Measurements from ENCODE around the gene PANX2. TPM values are rescaled to one million over a fixed set of nuclear protein-coding genes. Genes with fewer than 3 reads are reported as not detected.
"Not testable (repeated sequence)": the region's sequence is repeated elsewhere in the genome, so short reads cannot be mapped to it uniquely, and the experiment has no call there.

Gene PANX2
- total and polyA plus RNA-seq, 4 donors = 0.62 to 1.4 (median 1.1) TPM

DNA sequence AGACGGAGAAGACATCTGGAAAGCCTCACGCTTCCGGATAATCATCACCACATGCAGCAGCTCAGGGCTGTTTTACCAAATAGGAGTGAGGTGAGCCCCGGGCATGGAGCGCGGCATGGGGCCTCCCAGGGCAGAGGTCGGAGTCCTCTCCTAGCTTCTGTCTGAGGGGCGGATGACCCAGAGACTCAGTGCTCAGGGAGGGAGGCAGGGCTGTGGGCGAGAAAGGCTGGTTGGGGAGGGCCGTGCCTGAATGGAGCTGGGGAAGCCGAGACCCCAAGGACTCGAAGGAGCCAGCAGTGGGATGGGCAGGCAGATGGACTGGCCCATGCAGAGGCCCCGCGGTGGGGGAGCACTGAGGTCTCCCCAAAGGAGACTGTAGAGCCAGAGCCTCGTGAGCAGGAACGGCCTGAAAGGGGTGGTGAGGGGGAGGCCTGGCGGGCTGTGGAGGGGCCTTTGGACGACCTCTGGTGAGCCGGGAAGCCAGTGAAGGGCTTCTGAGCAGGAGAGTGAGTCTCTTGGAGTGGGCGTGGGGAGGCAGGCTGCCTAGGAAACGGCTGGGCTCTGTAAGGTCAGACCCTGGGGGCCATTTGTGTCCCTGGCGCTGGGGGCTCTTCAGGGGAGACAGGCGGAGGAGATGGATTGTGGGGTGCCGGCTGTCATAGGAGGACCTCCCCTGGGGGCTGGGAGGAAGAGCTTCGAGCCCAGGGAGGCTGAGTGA, 24.7 kb upstream of the PANX2 start:
- Histone ChIP-seq H3K4me1 (ENCODE audit: control insufficient read depth in 1 of 2, insufficient read depth in 2 of 2, low read length in 2 of 2) (no peaks in the 10 kb centered on the region), H3K4me3 (ENCODE audit: low read length in 2 of 2) (no peak overlapping the region), H3K27ac (ENCODE audit: low read depth in 1 of 2, low read length in 2 of 2) (no peak overlapping the region), H3K36me3 (ENCODE audit: control insufficient read depth in 1 of 2, insufficient read depth in 2 of 2, low read length in 1 of 2) (no peaks in the 10 kb centered on the region), H3K9me3 (ENCODE audit: control insufficient read depth, low read length) (no peaks in the 10 kb centered on the region), H3K27me3 (ENCODE audit: control insufficient read depth in 1 of 2, insufficient read depth in 2 of 2, low read length in 1 of 2) (no peaks in the 10 kb centered on the region)
- DNase-seq = no peak
- intact Hi-C loops (cut with DNase I) = no loop called here
- whole genome bisulfite sequencing, 2 donors = 80 to 87% methylated on average over 25 of the region's 25 CpGs
- peak; percentile 30 for ATAC-seq (ENCODE audit: low FRiP score)

DNA sequence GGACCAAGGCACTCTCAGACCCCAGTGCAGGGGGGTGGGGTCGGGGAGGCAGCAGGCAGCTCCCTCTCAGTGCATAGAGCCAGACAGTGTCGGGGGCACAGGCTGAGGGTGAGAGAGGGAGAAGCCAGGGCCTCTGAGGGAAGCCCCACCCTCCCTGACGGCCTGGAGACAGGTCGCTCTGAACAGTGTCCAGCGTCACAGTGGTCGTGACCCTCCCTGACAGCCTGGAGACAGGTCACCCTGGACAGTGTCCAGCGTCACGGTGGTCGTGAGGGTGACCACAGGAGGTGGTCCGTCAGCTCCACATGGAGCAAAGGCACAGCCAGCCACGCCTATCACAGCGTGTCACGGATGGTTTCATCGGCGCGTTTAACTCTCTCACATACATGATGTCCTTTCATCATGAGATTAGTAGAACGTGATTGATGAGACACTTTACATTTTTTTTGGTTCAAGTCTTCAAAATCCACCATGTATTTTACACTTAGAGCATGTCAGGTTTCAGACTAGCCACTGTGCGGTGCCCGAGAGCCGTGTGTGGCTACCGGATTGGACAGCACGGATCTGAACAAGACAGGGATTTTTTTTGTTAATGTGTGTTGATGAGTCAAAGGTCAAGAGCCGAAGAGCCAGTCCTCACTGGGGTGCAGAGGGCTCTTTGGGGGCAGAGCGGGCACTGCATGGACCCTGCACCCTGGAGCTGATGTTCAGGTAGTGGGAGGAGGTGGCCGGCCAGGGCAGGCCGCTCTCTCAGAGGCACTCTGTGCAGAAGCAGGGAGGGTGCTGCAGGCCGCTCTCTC, 23.9 kb upstream of the PANX2 start:
- intact Hi-C loops (cut with DNase I) = no loop called here
- Histone ChIP-seq H3K9me3 (ENCODE audit: control insufficient read depth, low read length) (no peaks in the 10 kb centered on the region), H3K4me3 (ENCODE audit: low read length in 2 of 2) (no peak overlapping the region), H3K36me3 (ENCODE audit: control insufficient read depth in 1 of 2, insufficient read depth in 2 of 2, low read length in 1 of 2) (no peaks in the 10 kb centered on the region), H3K27ac (ENCODE audit: low read depth in 1 of 2, low read length in 2 of 2) (no peak overlapping the region), H3K27me3 (ENCODE audit: control insufficient read depth in 1 of 2, insufficient read depth in 2 of 2, low read length in 1 of 2) (no peaks in the 10 kb centered on the region), H3K4me1 (ENCODE audit: control insufficient read depth in 1 of 2, insufficient read depth in 2 of 2, low read length in 2 of 2) (no peaks in the 10 kb centered on the region)
- WGBS, 2 donors = 56 to 58% methylated on average over 27 of the region's 27 CpGs
- DNase-seq = peak in 1 of 2 donors; percentile 86
- ATAC-seq (ENCODE audit: low FRiP score) = peak; percentile 52

DNA sequence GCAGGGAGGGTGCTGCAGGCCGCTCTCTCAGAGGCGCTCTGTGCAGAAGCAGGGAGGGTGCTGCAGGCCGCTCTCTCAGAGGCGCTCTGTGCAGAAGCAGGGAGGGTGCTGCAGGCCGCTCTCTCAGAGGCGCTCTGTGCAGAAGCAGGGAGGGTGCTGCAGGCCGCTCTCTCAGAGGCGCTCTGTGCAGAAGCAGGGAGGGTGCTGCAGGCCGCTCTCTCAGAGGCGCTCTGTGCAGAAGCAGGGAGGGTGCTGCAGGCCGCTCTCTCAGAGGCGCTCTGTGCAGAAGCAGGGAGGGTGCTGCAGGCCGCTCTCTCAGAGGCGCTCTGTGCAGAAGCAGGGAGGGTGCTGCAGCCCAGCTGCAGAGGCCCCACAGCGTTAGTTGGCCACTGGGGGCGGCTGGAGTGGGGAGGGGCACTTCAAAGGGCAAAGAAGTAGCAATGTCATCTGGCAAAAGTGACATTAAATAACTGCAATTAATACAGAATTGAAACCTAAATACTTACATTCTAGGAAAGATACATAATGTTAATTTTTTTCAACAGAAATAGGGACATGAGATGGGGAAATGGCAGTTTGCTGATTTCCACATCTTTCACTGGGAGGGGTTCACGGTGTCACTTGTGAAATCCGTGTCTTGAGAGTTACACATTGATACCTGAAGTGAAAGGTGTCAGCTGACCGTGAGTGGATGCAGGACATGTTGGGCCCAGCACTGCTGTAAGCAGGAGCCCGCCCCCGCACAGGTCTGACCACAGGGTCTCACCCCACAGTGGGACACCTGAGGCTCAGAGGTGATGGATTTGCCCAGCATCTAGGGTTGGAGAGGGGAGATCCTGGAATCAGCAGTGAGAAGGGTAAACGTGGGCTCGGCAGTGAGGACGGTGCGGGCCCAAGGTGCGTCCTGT, 23.0 kb upstream of the PANX2 start:
- WGBS, 2 donors = 89 to 90% methylated on average over 13 to 16 of the region's 26 CpGs
- H3K27ac ChIP-seq (ENCODE audit: low read depth in 1 of 2, low read length in 2 of 2); intact Hi-C loops (cut with DNase I); H3K4me1 ChIP-seq (ENCODE audit: control insufficient read depth in 1 of 2, insufficient read depth in 2 of 2, low read length in 2 of 2); DNase-seq; H3K4me3 ChIP-seq (ENCODE audit: low read length in 2 of 2); H3K36me3 ChIP-seq (ENCODE audit: control insufficient read depth in 1 of 2, insufficient read depth in 2 of 2, low read length in 1 of 2); ATAC-seq (ENCODE audit: low FRiP score); H3K27me3 ChIP-seq (ENCODE audit: control insufficient read depth in 1 of 2, insufficient read depth in 2 of 2, low read length in 1 of 2); H3K9me3 ChIP-seq (ENCODE audit: control insufficient read depth, low read length): not testable (repeated sequence)

DNA sequence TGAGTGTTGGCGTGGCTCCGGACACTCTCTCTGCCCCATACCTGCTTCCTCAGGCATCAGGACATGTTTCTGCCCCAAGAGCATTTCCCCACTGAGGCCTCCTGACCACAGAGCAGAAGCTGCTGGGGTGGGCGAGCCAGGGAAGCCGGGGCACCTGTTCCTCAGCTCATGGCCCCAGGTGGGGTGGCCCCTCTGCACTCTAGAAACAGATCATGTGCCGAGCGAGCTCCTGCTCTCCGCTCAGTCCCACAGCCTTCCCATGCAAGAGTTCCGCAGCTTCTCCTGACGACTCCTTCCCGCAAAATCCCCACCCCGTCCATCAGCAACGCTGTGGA, 22.4 kb upstream of the PANX2 start:
- no peak for ATAC-seq (ENCODE audit: low FRiP score)

DNA sequence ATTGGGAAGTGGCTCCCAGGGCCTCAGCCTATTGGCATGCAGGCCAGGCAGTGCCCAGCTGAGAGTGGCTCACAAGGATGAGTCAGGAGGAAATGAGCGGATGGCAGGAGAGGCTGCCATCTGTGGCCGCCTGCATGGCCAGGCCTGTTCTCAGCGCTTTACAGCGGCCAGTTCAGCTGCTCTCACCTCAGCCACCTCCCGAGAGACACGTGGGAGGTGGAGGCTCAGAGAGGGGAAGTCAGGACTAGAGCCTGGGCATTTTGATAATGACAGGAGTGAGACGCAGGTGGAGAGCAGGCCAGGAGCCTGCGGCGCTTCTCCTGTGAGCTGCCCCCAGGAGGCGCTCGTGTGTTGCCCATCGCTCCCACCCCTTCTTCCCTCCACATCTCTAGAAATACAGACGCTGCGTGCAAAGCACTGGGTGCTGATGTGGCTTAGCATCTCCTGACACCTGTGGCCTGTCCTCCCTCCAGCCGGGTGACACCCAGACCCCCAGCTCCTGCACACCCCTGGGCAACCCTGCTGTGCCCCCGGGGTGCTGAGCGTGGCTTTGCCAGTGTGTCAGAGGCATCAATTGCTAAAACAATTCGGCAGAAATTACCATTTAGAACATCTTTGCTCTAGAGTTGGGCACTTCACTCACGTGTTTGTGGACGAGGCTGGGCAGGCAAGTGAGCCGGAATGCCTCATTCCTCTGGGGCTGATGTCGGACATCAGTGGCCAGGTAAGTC, 21.4 kb upstream of the PANX2 start:
- Histone ChIP-seq H3K4me3 (ENCODE audit: low read length in 2 of 2) (no peak overlapping the region), H3K27ac (ENCODE audit: low read depth in 1 of 2, low read length in 2 of 2) (no peak overlapping the region), H3K36me3 (ENCODE audit: control insufficient read depth in 1 of 2, insufficient read depth in 2 of 2, low read length in 1 of 2) (no peaks in the 10 kb centered on the region), H3K4me1 (ENCODE audit: control insufficient read depth in 1 of 2, insufficient read depth in 2 of 2, low read length in 2 of 2) (no peaks in the 10 kb centered on the region), H3K27me3 (ENCODE audit: control insufficient read depth in 1 of 2, insufficient read depth in 2 of 2, low read length in 1 of 2) (no peaks in the 10 kb centered on the region), H3K9me3 (ENCODE audit: control insufficient read depth, low read length) (no peaks in the 10 kb centered on the region)
- 75 to 77% methylated on average over 21 to 22 of the region's 22 CpGs for WGBS, 2 donors
- DNase-seq (no peak), ATAC-seq (ENCODE audit: low FRiP score) (peak; percentile 30)
- intact Hi-C loops (cut with DNase I) = no loop called here

More for the DNA sequence above, 22.4 kb upstream of the PANX2 start:
- no peak for DNase-seq
- H3K9me3 ChIP-seq (ENCODE audit: control insufficient read depth, low read length) = no peaks in the 10 kb centered on the region
- no peaks in the 10 kb centered on the region for H3K4me1 ChIP-seq (ENCODE audit: control insufficient read depth in 1 of 2, insufficient read depth in 2 of 2, low read length in 2 of 2)
- H3K4me3 ChIP-seq (ENCODE audit: low read length in 2 of 2) = no peak overlapping the region
- intact Hi-C loops (cut with DNase I) = no loop called here
- no peaks in the 10 kb centered on the region for H3K27me3 ChIP-seq (ENCODE audit: control insufficient read depth in 1 of 2, insufficient read depth in 2 of 2, low read length in 1 of 2)
- no peak overlapping the region for H3K27ac ChIP-seq (ENCODE audit: low read depth in 1 of 2, low read length in 2 of 2)
- no peaks in the 10 kb centered on the region for H3K36me3 ChIP-seq (ENCODE audit: control insufficient read depth in 1 of 2, insufficient read depth in 2 of 2, low read length in 1 of 2)
- 97% methylated on average over 12 of the region's 12 CpGs for WGBS, 2 donors

DNA sequence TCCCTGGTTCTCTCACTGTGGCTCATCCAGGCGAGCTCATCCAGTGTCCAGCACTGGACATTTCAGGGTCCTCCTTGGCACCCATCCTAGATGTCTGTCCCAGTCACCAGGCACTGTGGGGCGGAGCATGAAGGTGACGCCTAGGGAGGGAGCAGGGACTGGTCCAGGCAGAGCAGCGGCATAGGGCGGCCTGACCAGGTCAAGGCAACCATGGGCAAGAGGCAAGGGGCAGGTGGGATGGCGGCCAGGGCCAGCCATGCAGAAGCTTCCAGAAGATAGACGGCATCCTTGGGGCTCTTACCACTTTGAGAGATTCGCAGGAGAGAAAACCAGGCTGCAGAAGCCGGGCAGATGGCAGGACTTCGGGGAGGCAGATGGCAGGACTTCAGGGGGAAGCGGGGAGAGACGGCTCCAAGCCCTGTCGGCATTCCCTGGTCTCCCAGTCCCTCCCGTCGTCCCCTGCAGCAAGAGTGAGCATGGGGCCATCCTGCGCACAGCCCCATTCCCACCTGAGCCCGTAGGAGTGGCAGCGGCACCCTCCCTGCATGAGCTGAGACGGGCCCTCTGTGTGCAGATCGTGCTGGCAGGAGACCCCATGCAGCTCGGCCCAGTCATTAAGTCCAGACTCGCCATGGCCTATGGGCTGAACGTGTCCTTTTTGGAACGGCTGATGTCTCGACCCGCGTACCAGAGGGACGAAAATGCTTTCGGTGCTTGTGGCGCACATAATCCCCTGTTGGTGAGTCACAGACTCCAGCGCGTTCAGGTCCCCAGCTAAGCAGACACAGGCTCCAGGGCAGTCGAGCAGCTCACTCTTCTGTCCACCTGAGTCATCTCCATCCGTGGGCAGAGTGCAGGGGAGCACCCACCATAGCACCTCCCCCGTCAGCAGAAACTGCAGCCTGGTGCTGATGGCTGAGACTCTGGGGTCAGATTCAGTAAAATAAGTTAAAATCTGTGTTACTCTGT, 20.1 kb upstream of the PANX2 start:
- intact Hi-C loops (cut with DNase I) = loop anchor here in 1 of 2 donors (5.0 kb wide), 1 partner anchor 57 kb away; no protein-coding TSS in a partner anchor
- no peak overlapping the region for H3K4me3 ChIP-seq (ENCODE audit: low read length in 2 of 2)
- ATAC-seq (ENCODE audit: low FRiP score) = no peak

DNA sequence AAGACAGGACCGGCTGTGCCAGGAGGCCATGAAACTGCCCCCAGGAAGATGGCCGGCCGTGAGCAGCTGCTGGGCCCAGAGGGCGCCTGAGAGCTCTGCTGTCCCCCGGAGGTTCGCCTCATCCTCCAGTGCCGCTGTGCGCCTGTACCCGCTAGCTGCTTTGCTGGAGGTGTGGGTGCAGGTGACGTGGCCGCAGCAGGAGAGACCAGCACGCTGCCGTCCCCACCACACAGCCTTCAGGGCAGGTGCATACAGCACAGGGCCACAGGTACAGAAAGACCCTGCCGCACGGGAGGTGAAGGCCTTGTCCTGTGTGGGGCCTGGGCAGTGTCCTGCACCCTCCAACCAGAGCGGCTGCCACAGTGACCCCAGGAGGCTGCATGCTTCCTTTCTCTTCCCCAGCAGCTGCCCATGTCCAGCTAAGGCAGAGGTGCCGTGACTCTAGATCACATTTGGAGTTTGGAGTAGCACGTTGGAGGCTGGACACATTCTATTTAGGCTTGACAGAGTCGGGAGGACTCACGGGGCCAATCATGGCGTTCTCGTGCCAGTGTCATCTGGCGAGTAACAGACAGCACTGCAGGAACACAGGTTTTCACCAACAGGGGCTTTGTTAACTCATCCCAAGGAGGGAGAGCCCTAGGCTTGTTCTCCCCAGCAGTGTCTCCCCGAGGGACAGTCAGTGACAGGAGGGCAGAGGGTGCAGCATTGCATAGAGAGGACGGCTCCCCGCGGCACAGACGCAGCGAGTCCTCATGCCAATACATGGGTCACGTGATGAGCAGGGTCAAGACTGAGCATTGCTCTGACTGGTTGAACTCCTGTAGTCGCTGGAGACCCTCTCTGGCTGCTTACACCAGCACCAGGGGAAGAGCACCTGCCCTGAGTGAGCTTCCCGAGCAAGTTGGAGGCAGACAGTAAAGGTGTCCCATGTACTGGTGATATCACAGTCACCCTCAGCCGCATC, 18.7 kb upstream of the PANX2 start:
- no peak for DNase-seq
- H3K36me3 ChIP-seq (ENCODE audit: control insufficient read depth in 1 of 2, insufficient read depth in 2 of 2, low read length in 1 of 2) = no peaks in the 10 kb centered on the region
- no peak overlapping the region for H3K4me3 ChIP-seq (ENCODE audit: low read length in 2 of 2)
- H3K4me1 ChIP-seq (ENCODE audit: control insufficient read depth in 1 of 2, insufficient read depth in 2 of 2, low read length in 2 of 2) = no peaks in the 10 kb centered on the region
- ATAC-seq (ENCODE audit: low FRiP score) = no peak
- H3K9me3 ChIP-seq (ENCODE audit: control insufficient read depth, low read length) = no peaks in the 10 kb centered on the region
- WGBS, 2 donors = 84% methylated on average over 33 of the region's 33 CpGs
- no peaks in the 10 kb centered on the region for H3K27me3 ChIP-seq (ENCODE audit: control insufficient read depth in 1 of 2, insufficient read depth in 2 of 2, low read length in 1 of 2)
- intact Hi-C loops (cut with DNase I) = loop anchor here in 1 of 2 donors (5.0 kb wide), 1 partner anchor 55 kb away; no protein-coding TSS in a partner anchor
- no peak overlapping the region for H3K27ac ChIP-seq (ENCODE audit: low read depth in 1 of 2, low read length in 2 of 2)

More for the DNA sequence above, 20.1 kb upstream of the PANX2 start:
- WGBS, 2 donors = 92% methylated on average over 35 of the region's 35 CpGs
- DNase-seq = no peak
- Histone ChIP-seq H3K27me3 (ENCODE audit: control insufficient read depth in 1 of 2, insufficient read depth in 2 of 2, low read length in 1 of 2) (no peaks in the 10 kb centered on the region), H3K9me3 (ENCODE audit: control insufficient read depth, low read length) (no peaks in the 10 kb centered on the region), H3K4me1 (ENCODE audit: control insufficient read depth in 1 of 2, insufficient read depth in 2 of 2, low read length in 2 of 2) (no peaks in the 10 kb centered on the region), H3K36me3 (ENCODE audit: control insufficient read depth in 1 of 2, insufficient read depth in 2 of 2, low read length in 1 of 2) (no peaks in the 10 kb centered on the region), H3K27ac (ENCODE audit: low read depth in 1 of 2, low read length in 2 of 2) (no peak overlapping the region)

Data from aorta (tissue), 5 donors.